ENCODE results near the gene PCNX2. TPM values are rescaled to one million over a fixed set of nuclear protein-coding genes. Genes with fewer than 3 reads are reported as not detected.

PCNX2 gene
- total and polyA plus RNA-seq, 3 donors from 2014 or later = 8.4 to 28.9 (median 27.6) TPM

DNA sequence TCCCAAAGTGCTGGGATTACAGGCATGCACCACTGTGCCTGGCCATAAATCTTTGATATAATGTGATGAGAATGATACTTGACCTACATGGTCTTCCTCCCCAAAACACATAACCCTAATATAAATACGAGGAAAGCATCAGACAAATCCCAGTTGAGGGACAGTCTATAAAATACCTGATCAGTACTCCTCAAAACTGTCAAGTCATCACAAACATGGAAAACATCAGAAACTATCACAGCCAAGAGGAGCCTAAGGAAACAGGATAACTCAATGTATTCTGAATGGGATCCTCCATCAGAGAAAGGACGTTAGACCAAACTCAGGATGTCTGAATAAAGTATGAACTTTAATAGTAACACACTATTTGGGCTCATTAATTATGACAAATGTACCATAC, 172.7 kb downstream of the PCNX2 start:
- Histone ChIP-seq H3K27me3 (no peaks in the 10 kb centered on the region), H3K27ac (no peak overlapping the region), H3K36me3 (ENCODE audit: low read depth, missing control alignments) (no peaks in the 10 kb centered on the region), H3K9me3 (no peaks in the 10 kb centered on the region), H3K4me1 (no peaks in the 10 kb centered on the region), H3K4me3 (no peak overlapping the region)
- TF ChIP-seq, protein P1, sequence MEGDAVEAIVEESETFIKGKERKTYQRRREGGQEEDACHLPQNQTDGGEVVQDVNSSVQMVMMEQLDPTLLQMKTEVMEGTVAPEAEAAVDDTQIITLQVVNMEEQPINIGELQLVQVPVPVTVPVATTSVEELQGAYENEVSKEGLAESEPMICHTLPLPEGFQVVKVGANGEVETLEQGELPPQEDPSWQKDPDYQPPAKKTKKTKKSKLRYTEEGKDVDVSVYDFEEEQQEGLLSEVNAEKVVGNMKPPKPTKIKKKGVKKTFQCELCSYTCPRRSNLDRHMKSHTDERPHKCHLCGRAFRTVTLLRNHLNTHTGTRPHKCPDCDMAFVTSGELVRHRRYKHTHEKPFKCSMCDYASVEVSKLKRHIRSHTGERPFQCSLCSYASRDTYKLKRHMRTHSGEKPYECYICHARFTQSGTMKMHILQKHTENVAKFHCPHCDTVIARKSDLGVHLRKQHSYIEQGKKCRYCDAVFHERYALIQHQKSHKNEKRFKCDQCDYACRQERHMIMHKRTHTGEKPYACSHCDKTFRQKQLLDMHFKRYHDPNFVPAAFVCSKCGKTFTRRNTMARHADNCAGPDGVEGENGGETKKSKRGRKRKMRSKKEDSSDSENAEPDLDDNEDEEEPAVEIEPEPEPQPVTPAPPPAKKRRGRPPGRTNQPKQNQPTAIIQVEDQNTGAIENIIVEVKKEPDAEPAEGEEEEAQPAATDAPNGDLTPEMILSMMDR (IDR thresholded peaks at IDR 0.05) = no peak
- TF ChIP-seq POLR2A (IDR thresholded peaks at IDR 0.05) = no peak
- 86 to 95% methylated on average over 2 of the region's 2 CpGs for WGBS, 2 donors
- intact Hi-C loops (cut with DNase I; ENCODE audit: low total_unique reads) = no loop called here
- DNase-seq = no peak

DNA sequence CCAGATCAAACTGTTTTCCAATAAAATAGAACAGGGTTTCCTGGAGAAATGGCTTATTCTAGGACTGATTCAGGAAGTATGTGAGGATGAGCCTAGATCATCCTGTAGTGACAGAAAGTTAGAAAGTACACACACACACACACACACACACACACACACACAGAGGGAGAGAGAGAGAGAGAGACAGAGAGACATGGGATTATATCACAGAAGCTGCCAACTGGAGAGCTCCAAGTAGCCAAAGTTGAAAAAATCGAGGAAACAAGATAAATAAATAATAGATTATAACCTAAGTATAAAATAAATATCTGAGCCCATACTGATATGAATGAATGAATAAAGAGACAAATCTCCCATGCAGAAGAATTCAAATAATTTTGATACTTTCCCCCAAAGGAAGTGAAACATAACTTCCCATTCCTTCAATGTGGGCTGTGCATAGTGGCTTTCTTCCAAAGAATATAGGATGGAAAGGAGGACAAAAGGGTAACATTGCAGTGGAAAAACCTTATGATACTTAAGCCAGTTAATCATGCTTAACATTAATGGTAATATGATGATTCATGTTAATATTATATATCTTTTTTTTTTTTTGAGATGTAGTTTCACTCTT, 173.5 kb downstream of the PCNX2 start:
- intact Hi-C loops (cut with DNase I; ENCODE audit: low total_unique reads) = no loop called here
- 73 to 76% methylated on average over 1 of the region's 1 CpG for WGBS, 2 donors
- Histone ChIP-seq H3K36me3 (ENCODE audit: low read depth, missing control alignments) (no peaks in the 10 kb centered on the region), H3K4me1 (no peaks in the 10 kb centered on the region), H3K9me3 (no peaks in the 10 kb centered on the region), H3K27ac (no peak overlapping the region), H3K4me3 (no peak overlapping the region), H3K27me3 (no peaks in the 10 kb centered on the region)
- TF ChIP-seq, protein P1 (IDR thresholded peaks at IDR 0.05) = no peak
- no peak for TF ChIP-seq POLR2A (IDR thresholded peaks at IDR 0.05)
- DNase-seq = no peak

DNA sequence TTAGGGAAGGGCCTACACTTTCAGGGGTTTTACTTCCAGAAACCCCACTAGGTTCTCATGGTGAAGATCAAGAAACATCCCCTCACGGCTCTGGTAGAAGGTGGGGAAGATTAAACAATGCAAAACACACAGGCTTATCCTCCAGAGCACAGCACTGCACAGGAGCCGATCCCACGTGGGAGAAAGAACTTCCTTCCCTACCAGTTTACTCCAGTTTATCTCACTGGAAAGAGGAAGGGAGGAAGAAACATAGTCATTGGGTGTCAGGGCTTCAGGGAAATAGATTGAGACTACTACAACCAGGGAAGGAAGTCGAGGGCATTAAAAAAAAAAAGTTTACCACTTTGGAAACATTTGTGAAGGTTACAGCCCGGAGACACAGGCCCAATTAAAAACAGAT, 180.7 kb downstream of the PCNX2 start:
- Histone ChIP-seq H3K4me1 (no peaks in the 10 kb centered on the region), H3K27me3 (no peaks in the 10 kb centered on the region), H3K4me3 (no peak overlapping the region), H3K36me3 (ENCODE audit: low read depth, missing control alignments) (no peaks in the 10 kb centered on the region), H3K27ac (no peak overlapping the region), H3K9me3 (no peaks in the 10 kb centered on the region)
- TF ChIP-seq POLR2A (IDR thresholded peaks at IDR 0.05) = no peak
- TF ChIP-seq, protein P1 (IDR thresholded peaks at IDR 0.05) = no peak
- intact Hi-C loops (cut with DNase I; ENCODE audit: low total_unique reads) = no loop called here
- whole genome bisulfite sequencing, 2 donors = 78 to 93% methylated on average over 5 of the region's 5 CpGs
- no peak for DNase-seq

DNA sequence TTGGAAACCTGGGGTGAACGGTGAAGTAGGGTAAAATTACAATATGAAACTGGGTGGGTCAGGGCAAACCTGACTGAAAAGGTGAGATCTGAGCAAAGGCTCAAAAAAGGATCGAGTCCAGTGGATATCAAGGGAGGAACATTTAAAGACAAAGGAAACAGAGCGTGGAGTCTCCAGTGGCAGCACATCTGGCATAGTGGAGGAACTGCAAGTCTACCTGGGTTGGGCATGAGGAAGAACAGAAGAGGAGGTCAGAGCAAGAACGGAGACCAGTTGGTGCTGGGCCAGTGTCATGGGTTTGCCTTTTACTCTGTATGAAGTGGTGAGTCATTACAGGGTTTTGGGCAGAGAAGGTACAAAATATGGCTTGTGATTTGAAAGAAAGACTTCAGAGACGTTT, 181.4 kb downstream of the PCNX2 start:
- Histone ChIP-seq H3K27me3 (no peaks in the 10 kb centered on the region), H3K4me3 (no peak overlapping the region), H3K9me3 (no peaks in the 10 kb centered on the region), H3K36me3 (ENCODE audit: low read depth, missing control alignments) (no peaks in the 10 kb centered on the region), H3K27ac (no peak overlapping the region), H3K4me1 (no peaks in the 10 kb centered on the region)
- TF ChIP-seq, protein P1 (IDR thresholded peaks at IDR 0.05) = no peak
- no peak for TF ChIP-seq POLR2A (IDR thresholded peaks at IDR 0.05)
- 87 to 89% methylated on average over 5 of the region's 5 CpGs for WGBS, 2 donors
- intact Hi-C loops (cut with DNase I; ENCODE audit: low total_unique reads) = no loop called here
- DNase-seq = no peak

Data from testis (tissue), 3 donors.